Neural cell (in vitro differentiated cells): ENCODE results near the gene RFT1. TPM values are rescaled to one million over a fixed set of nuclear protein-coding genes. Genes with fewer than 3 reads are reported as not detected.

Experiments
- H2AFZ ChIP-seq: fragments of 200-600, 300-800 bp; sonication (generic), shearing (Covaris generic); 2 replicates; pipeline ENCODE4 v1.6.0; 2014; ENCODE audit warnings: low read depth, mild to moderate bottlenecking, antibody characterized with exemption, low read length, moderate library complexity
- H3F3A ChIP-seq: fragments of 200-600 bp; shearing (Covaris generic); 2 replicates; pipeline ENCODE4 v1.6.1; 2016; ENCODE audit warnings: mild to moderate bottlenecking, moderate library complexity, mixed read lengths, antibody characterized with exemption, low read length; ENCODE audit not compliant: insufficient read depth, poor library complexity, severe bottlenecking
- H3K27ac ChIP-seq: fragments of 200-600, 300-800 bp; sonication (generic), shearing (Covaris generic); 2 replicates; pipeline ENCODE4 v1.5.1; 2014; ENCODE audit warnings: mild to moderate bottlenecking, low read length, moderate library complexity
- H3K27me3 ChIP-seq: fragments of 300-800, 200-600 bp; sonication (generic), shearing (Covaris generic); 2 replicates; pipeline ENCODE4 v1.6.0; 2014; ENCODE audit warnings: mild to moderate bottlenecking, low read depth, low read length, moderate library complexity; ENCODE audit not compliant: insufficient read depth
- H3K36me3 ChIP-seq: fragments of 300-800, 200-600 bp; sonication (generic), shearing (Covaris generic); 2 replicates; pipeline ENCODE4 v1.5.1; 2014; ENCODE audit warnings: mild to moderate bottlenecking, antibody characterized with exemption, low read length, moderate library complexity; ENCODE audit not compliant: insufficient read depth
- H3K4me2 ChIP-seq: fragments of 300-800, 200-600 bp; sonication (generic), shearing (Covaris generic); 2 replicates; pipeline ENCODE4 v1.6.0; 2014; ENCODE audit warnings: mild to moderate bottlenecking, low read length
- H3K4me3 ChIP-seq: fragments of 300-800, 200-600 bp; sonication (generic), shearing (Covaris generic); 2 replicates; pipeline ENCODE4 v1.5.1; 2014; ENCODE audit warnings: mild to moderate bottlenecking, low read length, moderate library complexity
- H3K79me2 ChIP-seq: fragments of 200-600 bp; shearing (Covaris generic); replicated peaks from 2 replicates; pipeline ENCODE4 v1.6.0; 2014; ENCODE audit warnings: mild to moderate bottlenecking, low read length, moderate library complexity; ENCODE audit not compliant: insufficient read depth
- H3K9ac ChIP-seq: fragments of 300-800, 200-600 bp; sonication (generic), shearing (Covaris generic); 2 replicates; pipeline ENCODE4 v1.6.1; 2016; ENCODE audit warnings: mild to moderate bottlenecking, low read length, mixed read lengths
- H3K9me2 ChIP-seq: fragments of 200-600 bp; shearing (Covaris generic); 2 replicates; pipeline ENCODE4 v1.6.1; 2016; ENCODE audit warnings: mild to moderate bottlenecking, low read length, mixed read lengths; ENCODE audit not compliant: insufficient read depth
- H3K9me3 ChIP-seq: fragments of 200-600, 300-800 bp; sonication (generic), shearing (Covaris generic); 2 replicates; pipeline ENCODE4 v1.6.1; 2016; ENCODE audit warnings: mild to moderate bottlenecking, mixed run types, low read length, moderate library complexity, mixed read lengths
- H4K20me1 ChIP-seq: fragments of 200-600 bp; shearing (Covaris generic); 2 replicates; pipeline ENCODE4 v1.6.1; 2016; ENCODE audit warnings: mild to moderate bottlenecking, mixed run types; ENCODE audit not compliant: insufficient read depth
- CTCF ChIP-seq: fragments of 450-650 bp; IDR thresholded peaks from 2 replicates; pipeline ENCODE4 v1.5.1; 2014; ENCODE audit warnings: antibody characterized with exemption, mild to moderate bottlenecking, moderate library complexity; ENCODE audit not compliant: poor library complexity, severe bottlenecking
- EP300 ChIP-seq: fragments of 450-650 bp; conservative IDR thresholded peaks from 2 replicates; pipeline ENCODE4 v1.6.1; 2014; ENCODE audit warnings: antibody characterized with exemption, mild to moderate bottlenecking, moderate library complexity; ENCODE audit not compliant: poor library complexity, severe bottlenecking
- EZH2 ChIP-seq: fragments of 200-600, 300-800 bp; shearing (Covaris generic), sonication (generic); IDR thresholded peaks from 2 replicates; pipeline ENCODE4 v1.6.1; 2014; ENCODE audit warnings: antibody characterized with exemption, low read length, borderline replicate concordance, mild to moderate bottlenecking; ENCODE audit not compliant: insufficient read depth, poor library complexity, severe bottlenecking
- MXI1 ChIP-seq: fragments of 450-650 bp; conservative IDR thresholded peaks from 2 replicates; pipeline ENCODE4 v1.6.1; 2014; ENCODE audit warnings: antibody characterized with exemption, mild to moderate bottlenecking; ENCODE audit not compliant: poor library complexity, severe bottlenecking
- POLR2AphosphoS5 ChIP-seq: IDR thresholded peaks from 2 replicates; pipeline ENCODE4 v1.6.1; 2012
- RAD21 ChIP-seq: fragments of 450-650 bp; conservative IDR thresholded peaks from 2 replicates; pipeline ENCODE4 v1.6.1; 2014; ENCODE audit warnings: antibody characterized with exemption, mild to moderate bottlenecking, moderate library complexity
- REST ChIP-seq: IDR thresholded peaks from 2 replicates; pipeline ENCODE4 v1.6.1; 2012; ENCODE audit warnings: borderline replicate concordance
- SMC3 ChIP-seq: fragments of 450-650 bp; conservative IDR thresholded peaks from 2 replicates; pipeline ENCODE4 v1.6.1; 2014; ENCODE audit warnings: antibody characterized with exemption, mild to moderate bottlenecking, moderate library complexity; ENCODE audit not compliant: poor library complexity
- TAF1 ChIP-seq: IDR thresholded peaks from 2 replicates; pipeline ENCODE4 v1.6.1; 2012; ENCODE audit warnings: low read depth
- polyA plus RNA-seq: library from polyadenylated mRNA; depleted of rRNA; stranded (reverse); fragments of >200 nt; gene quantifications from 2 replicates; pipeline ENCODE4 v1.2.3, GENCODE V29; 2014

The RFT1 gene
- polyA plus RNA-seq, 1 donor from 2014 or later = 6.1 TPM

- Histone ChIP-seq H3K9ac (no peak overlapping the region), H3K9me3 (no peaks in the 10 kb centered on the region), H4K20me1 (no peaks in the 10 kb centered on the region), H3K79me2 (no peaks in the 10 kb centered on the region), H3F3A (no peaks in the 10 kb centered on the region), H3K4me3 (no peak overlapping the region), H3K36me3 (no peaks in the 10 kb centered on the region), H3K27me3 (no peaks in the 10 kb centered on the region), H3K27ac (no peak overlapping the region), H3K9me2 (no peaks in the 10 kb centered on the region), H2AFZ (no peak overlapping the region), H3K4me2 (no peak overlapping the region)
- TF ChIP-seq POLR2AphosphoS5 = no peak
- no peak for TF ChIP-seq TAF1
- no peak for TF ChIP-seq MXI1
- no peak for TF ChIP-seq SMC3
- no peak for TF ChIP-seq EZH2
- TF ChIP-seq CTCF = no peak
- TF ChIP-seq EP300 = no peak
- TF ChIP-seq REST = no peak
- no peak for TF ChIP-seq RAD21
Observed at GRCh38 chr3:53111822-53112221, 18.4 kb downstream of the RFT1 start.

- H3F3A ChIP-seq = no peaks in the 10 kb centered on the region
- H2AFZ ChIP-seq = no peak overlapping the region
- H3K9ac ChIP-seq = no peak overlapping the region
- no peaks in the 10 kb centered on the region for H4K20me1 ChIP-seq
- no peak overlapping the region for H3K4me2 ChIP-seq
- H3K9me2 ChIP-seq = no peaks in the 10 kb centered on the region
- no peak overlapping the region for H3K4me3 ChIP-seq
- no peaks in the 10 kb centered on the region for H3K36me3 ChIP-seq
- H3K79me2 ChIP-seq = no peaks in the 10 kb centered on the region
- TF ChIP-seq MXI1 = no peak
- no peak for TF ChIP-seq POLR2AphosphoS5
- TF ChIP-seq TAF1 = no peak
- TF ChIP-seq CTCF = no peak
- no peak for TF ChIP-seq SMC3
- no peak for TF ChIP-seq EP300
- no peak for TF ChIP-seq REST
- no peak for TF ChIP-seq RAD21
- TF ChIP-seq EZH2 = no peak
- H3K27ac ChIP-seq = no peak overlapping the region
- H3K9me3 ChIP-seq = no peaks in the 10 kb centered on the region
- no peaks in the 10 kb centered on the region for H3K27me3 ChIP-seq
Observed at GRCh38 chr3:53109891-53110771, 20.1 kb downstream of the RFT1 start.
